HG03066 (cell line): ENCODE data around the gene KAT6B.
"Not testable (repeated sequence)": the region's sequence is repeated elsewhere in the genome, so short reads cannot be mapped to it uniquely, and the experiment has no call there.

Experiments
- ATAC-seq: cut with Tn5 transposase; IDR thresholded peaks from one replicate; pipeline ENCODE4 v1.9.1; 2021; ENCODE audit warnings: low read depth; ENCODE audit not compliant: unreplicated experiment

KAT6B gene

GRCh38 chr10:74855439-74855838, 29.0 kb downstream of the KAT6B start:
- ATAC-seq = no peak

- ATAC-seq = no peak
These were observed 30.5 kb downstream of the KAT6B start for GRCh38 chr10:74856940-74857339.

- no peak for ATAC-seq
These were observed 31.2 kb downstream of the KAT6B start for GRCh38 chr10:74857586-74857985.

- no peak for ATAC-seq
These were observed 33.1 kb downstream of the KAT6B start for GRCh38 chr10:74859546-74859945.

- no peak for ATAC-seq
These were observed 36.2 kb downstream of the KAT6B start for GRCh38 chr10:74862625-74863024.

GRCh38 chr10:74863551-74863950, 37.2 kb downstream of the KAT6B start:
- no peak for ATAC-seq

- ATAC-seq = no peak
These were observed 41.0 kb downstream of the KAT6B start for GRCh38 chr10:74867351-74867750.

- ATAC-seq = no peak
These were observed 42.1 kb downstream of the KAT6B start for GRCh38 chr10:74868392-74868977.

GRCh38 chr10:74869635-74870034, 43.2 kb downstream of the KAT6B start:
- ATAC-seq = no peak

- ATAC-seq = no peak
These were observed 43.8 kb downstream of the KAT6B start for GRCh38 chr10:74870191-74870590.

GRCh38 chr10:74871595-74872382, 45.4 kb downstream of the KAT6B start:
- peak; percentile 91 for ATAC-seq

GRCh38 chr10:74873803-74874454, 47.5 kb downstream of the KAT6B start:
- no peak for ATAC-seq

GRCh38 chr10:74874649-74875048, 48.2 kb downstream of the KAT6B start:
- ATAC-seq = no peak

GRCh38 chr10:74875068-74875467, 48.7 kb downstream of the KAT6B start:
- ATAC-seq = no peak

- ATAC-seq = no peak
These were observed 49.6 kb downstream of the KAT6B start for GRCh38 chr10:74875966-74876365.

- not testable (repeated sequence) for ATAC-seq
These were observed 50.7 kb downstream of the KAT6B start for GRCh38 chr10:74877054-74877453.

- ATAC-seq = no peak
These were observed 51.5 kb downstream of the KAT6B start for GRCh38 chr10:74877898-74878297.

- ATAC-seq = no peak
These were observed 53.6 kb downstream of the KAT6B start for GRCh38 chr10:74880041-74880440.

GRCh38 chr10:74881253-74881884, 55.0 kb downstream of the KAT6B start:
- ATAC-seq = no peak

GRCh38 chr10:74882427-74882826, 56.0 kb downstream of the KAT6B start:
- ATAC-seq = no peak

GRCh38 chr10:74882831-74883230, 56.4 kb downstream of the KAT6B start:
- ATAC-seq = no peak
